Activated T-helper 17 cell treated with anti-CD3 and anti-CD28 coated beads, Interleukin-2, amount 50 U/mL, for 72 hours (primary cell): Measurements from ENCODE around the gene ISOC2. TPM values are rescaled to one million over a fixed set of nuclear protein-coding genes. Genes with fewer than 3 reads are reported as not detected.
A peak's percentile ranks its signal among the peaks of the same experiment; 100 is the strongest.

Source experiments
- ATAC-seq: fragments of 150-1000 bp; cut with Tn5 transposase; replicated peaks from 2 replicates; pipeline ENCODE4 v1.10.0; 2021; ENCODE audit warnings: mild to moderate bottlenecking, moderate library complexity
- H3K27ac Mint-ChIP-seq: one replicate; pipeline ENCODE4 v1.8.0; 2022; ENCODE audit warnings: mixed read lengths
- H3K27me3 Mint-ChIP-seq: one replicate; pipeline ENCODE4 v1.8.0; 2022; ENCODE audit warnings: mixed read lengths
- H3K36me3 Mint-ChIP-seq: one replicate; pipeline ENCODE4 v1.8.0; 2022; ENCODE audit warnings: low read depth, mild to moderate bottlenecking, mixed read lengths
- H3K4me1 Mint-ChIP-seq: one replicate; pipeline ENCODE4 v1.8.0; 2022; ENCODE audit warnings: mixed read lengths
- H3K4me3 Mint-ChIP-seq: one replicate; pipeline ENCODE4 v1.8.0; 2022; ENCODE audit warnings: mild to moderate bottlenecking, mixed read lengths
- H3K9me3 Mint-ChIP-seq: one replicate; pipeline ENCODE4 v1.8.0; 2022; ENCODE audit warnings: mixed read lengths
- total RNA-seq, 2 donors: library from RNA; stranded (reverse); gene quantifications; one replicate each; pipeline ENCODE4 v1.2.3, GENCODE V29; 2022

The ISOC2 gene
- total RNA-seq, 2 donors from 2014 or later = 21.2 to 39.5 TPM

DNA sequence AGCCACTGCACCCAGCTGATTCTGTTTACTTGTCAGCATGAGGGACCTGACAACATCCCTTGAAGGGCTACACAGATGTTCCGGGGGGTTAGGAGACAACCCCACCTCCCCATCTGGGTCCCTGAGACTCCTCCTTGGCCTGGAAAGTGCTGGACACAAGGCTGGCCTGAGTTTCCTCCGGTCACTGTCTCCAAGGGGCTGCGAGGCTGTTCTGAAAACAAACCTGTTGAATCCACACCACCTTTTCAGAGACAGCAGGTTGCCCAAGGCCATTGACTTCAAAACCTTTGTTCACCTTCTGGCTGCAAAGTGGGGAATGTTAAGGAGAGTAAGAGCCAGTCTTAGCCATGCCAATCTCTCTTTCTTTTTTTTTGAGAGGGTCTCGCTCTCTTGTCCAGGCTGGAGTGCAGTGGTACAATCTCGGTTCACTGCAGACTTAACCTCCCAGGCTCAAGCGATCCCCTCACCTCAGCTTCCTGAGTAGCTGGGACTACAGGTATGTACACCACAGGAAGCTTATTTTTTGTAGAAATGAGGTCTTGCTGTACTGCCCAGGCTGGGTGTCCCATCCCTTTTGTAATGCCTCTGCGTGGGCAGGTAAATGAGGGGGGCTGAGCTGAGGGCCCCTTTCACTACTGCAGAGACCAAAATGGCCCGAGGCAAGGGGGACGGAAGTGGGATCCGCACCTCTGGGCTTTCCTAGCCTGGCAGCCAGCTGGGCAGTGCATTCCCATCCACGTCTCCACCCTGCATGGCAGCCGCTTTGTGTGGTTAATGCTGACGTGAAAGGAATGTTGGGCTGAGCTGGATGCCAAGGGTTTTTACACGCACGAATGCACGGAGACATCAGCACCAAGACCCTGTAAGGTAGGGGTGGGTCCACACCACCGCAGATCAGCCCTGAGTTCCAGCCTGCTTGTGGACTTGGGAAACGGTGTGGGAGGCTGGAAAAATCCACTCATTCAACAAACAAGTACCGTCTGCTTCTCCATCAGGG is 13.1 kb upstream of the ISOC2 start:
- H3K4me3 Mint-ChIP-seq = peak overlapping the region; percentile 87
- no peak for ATAC-seq
- H3K27ac Mint-ChIP-seq = no peak overlapping the region
- no peaks in the 10 kb centered on the region for H3K9me3 Mint-ChIP-seq
- H3K36me3 Mint-ChIP-seq = peaks cover 13% of the 10 kb centered on the region
- no peaks in the 10 kb centered on the region for H3K27me3 Mint-ChIP-seq
- peaks cover 19% of the 10 kb centered on the region for H3K4me1 Mint-ChIP-seq

DNA sequence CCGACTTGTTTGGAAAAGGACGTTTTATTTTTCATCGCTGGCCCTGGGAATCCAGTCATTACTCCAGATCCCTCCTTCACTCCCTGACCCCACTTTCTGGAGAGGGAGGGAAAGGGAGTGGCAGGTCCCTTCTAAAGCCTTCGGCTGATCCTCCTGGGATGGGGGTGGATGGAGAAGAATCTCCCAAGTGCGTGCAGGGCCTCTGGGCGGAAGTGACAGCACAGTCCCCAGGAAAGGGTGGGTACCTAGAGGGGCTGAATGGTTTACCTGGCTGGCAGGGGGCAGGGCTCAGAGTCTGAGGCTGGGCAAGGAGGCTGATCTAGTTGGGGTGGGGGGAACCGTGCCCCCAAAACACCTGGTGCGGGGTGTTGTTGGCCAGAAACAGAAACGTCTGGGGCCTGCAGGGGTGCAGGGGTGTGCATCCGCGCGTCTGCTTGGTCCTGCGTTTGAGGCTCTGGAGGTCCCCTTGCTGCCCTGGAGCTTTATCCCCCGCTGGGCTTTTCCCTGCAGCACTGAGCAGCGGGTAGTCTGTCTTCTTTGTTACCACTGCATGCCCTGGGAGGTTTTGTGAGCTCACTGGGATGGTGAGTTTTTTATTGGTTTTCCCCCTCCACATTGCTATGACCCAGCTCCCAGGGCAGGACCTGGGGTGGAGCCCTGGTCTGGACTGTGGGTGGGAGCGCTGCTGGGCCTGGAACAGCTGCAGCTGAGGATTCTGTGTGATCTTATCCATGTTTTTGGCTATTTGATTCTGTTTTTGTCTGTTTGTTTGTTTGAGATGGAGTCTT is 12.0 kb upstream of the ISOC2 start:
- Mint-ChIP-seq H3K9me3 (no peaks in the 10 kb centered on the region), H3K4me3 (no peak overlapping the region), H3K36me3 (peaks cover 2% of the 10 kb centered on the region), H3K4me1 (peaks cover 8% of the 10 kb centered on the region), H3K27me3 (no peaks in the 10 kb centered on the region), H3K27ac (no peak overlapping the region)
- no peak for ATAC-seq

- no peaks in the 10 kb centered on the region for H3K27me3 Mint-ChIP-seq
- no peaks in the 10 kb centered on the region for H3K4me1 Mint-ChIP-seq
- H3K36me3 Mint-ChIP-seq = no peaks in the 10 kb centered on the region
- no peak overlapping the region for H3K27ac Mint-ChIP-seq
- no peak overlapping the region for H3K4me3 Mint-ChIP-seq
- no peaks in the 10 kb centered on the region for H3K9me3 Mint-ChIP-seq
- no peak for ATAC-seq
These were observed 11.0 kb upstream of the ISOC2 start for GRCh38 chr19:55472463-55472862.

DNA sequence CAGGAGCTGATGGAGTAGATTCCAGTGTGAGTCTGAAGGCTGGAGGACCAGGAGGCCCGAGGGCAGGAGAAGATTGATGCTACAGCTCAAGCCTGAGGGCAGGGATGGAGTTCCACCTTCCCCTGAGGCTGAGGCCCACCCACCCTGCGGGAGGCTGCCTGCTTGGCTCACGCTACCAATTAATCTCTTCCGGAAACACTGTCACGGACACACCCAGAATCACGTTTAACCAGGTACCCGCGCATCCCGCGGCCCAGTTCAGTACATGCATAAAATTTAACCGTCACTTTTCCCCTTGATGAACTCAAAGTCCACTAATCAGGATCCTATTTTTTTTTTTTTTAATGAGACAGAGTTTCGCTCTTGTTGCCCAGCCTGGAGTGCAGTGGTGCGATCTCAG is 9.8 kb upstream of the ISOC2 start:
- H3K27ac Mint-ChIP-seq = no peak overlapping the region
- no peaks in the 10 kb centered on the region for H3K4me1 Mint-ChIP-seq
- no peak for ATAC-seq
- no peaks in the 10 kb centered on the region for H3K9me3 Mint-ChIP-seq
- H3K4me3 Mint-ChIP-seq = no peak overlapping the region
- H3K36me3 Mint-ChIP-seq = no peaks in the 10 kb centered on the region
- H3K27me3 Mint-ChIP-seq = no peaks in the 10 kb centered on the region

- no peaks in the 10 kb centered on the region for H3K27me3 Mint-ChIP-seq
- H3K4me3 Mint-ChIP-seq = no peak overlapping the region
- H3K9me3 Mint-ChIP-seq = no peaks in the 10 kb centered on the region
- peak; percentile 18 for ATAC-seq
- no peaks in the 10 kb centered on the region for H3K4me1 Mint-ChIP-seq
- H3K27ac Mint-ChIP-seq = no peak overlapping the region
- no peaks in the 10 kb centered on the region for H3K36me3 Mint-ChIP-seq
These were observed 6.6 kb upstream of the ISOC2 start for GRCh38 chr19:55468054-55468393.

- H3K9me3 Mint-ChIP-seq = no peaks in the 10 kb centered on the region
- no peak overlapping the region for H3K27ac Mint-ChIP-seq
- H3K36me3 Mint-ChIP-seq = no peaks in the 10 kb centered on the region
- H3K27me3 Mint-ChIP-seq = no peaks in the 10 kb centered on the region
- H3K4me1 Mint-ChIP-seq = no peaks in the 10 kb centered on the region
- peak; percentile 99 for ATAC-seq
- no peak overlapping the region for H3K4me3 Mint-ChIP-seq
These were observed 6.0 kb upstream of the ISOC2 start for GRCh38 chr19:55467236-55468053.

- no peaks in the 10 kb centered on the region for H3K36me3 Mint-ChIP-seq
- no peak for ATAC-seq
- H3K27me3 Mint-ChIP-seq = no peaks in the 10 kb centered on the region
- no peaks in the 10 kb centered on the region for H3K4me1 Mint-ChIP-seq
- H3K9me3 Mint-ChIP-seq = no peaks in the 10 kb centered on the region
- no peak overlapping the region for H3K4me3 Mint-ChIP-seq
- H3K27ac Mint-ChIP-seq = no peak overlapping the region
These were observed 4.8 kb upstream of the ISOC2 start for GRCh38 chr19:55466241-55466614.

DNA sequence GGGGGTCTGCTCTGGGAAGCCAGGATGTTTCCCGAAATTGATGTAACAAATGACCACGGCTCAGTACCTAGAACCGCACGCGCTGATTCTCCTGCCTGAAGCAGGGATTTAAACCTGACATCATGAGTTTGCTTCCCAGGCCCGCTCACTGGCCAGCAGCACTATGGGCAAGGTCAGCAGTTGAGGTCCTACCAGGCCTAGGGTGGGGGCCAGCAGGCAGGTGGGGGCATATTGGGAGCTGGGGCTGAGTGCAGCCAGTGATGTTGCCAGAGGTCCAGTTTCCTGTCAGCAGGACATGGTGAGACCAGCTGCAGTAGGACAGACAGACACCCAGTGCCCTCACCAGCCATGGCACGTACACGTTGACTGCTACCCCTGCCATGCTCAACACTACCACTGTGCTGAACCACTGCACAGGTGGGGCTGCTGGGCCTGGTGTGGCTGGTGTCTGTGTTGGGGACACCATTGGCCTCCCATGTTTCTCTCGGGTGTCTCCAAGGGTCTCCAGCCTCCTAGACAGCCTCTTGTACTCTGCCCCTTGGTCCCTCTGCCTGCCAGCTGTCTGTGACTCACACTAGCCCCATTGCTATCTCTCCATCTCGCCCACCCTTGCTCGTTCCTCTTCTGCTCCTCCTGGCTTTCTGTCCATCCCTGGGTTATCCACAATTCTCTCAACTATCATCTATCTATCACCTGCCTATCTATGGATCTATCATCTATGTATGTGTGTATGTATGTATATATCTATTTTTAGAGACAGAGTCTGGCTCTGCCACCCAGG is 4.2 kb upstream of the ISOC2 start:
- Mint-ChIP-seq H3K4me3 (no peak overlapping the region), H3K27ac (no peak overlapping the region), H3K9me3 (no peaks in the 10 kb centered on the region), H3K4me1 (peaks cover 3% of the 10 kb centered on the region), H3K27me3 (no peaks in the 10 kb centered on the region), H3K36me3 (no peaks in the 10 kb centered on the region)
- no peak for ATAC-seq

- no peak within 1 kb of the TSS for H3K4me3 Mint-ChIP-seq
- H3K36me3 Mint-ChIP-seq = no peaks in the 10 kb centered on the region
- ATAC-seq = no peak
- H3K9me3 Mint-ChIP-seq = no peaks in the 10 kb centered on the region
- no peak within 1 kb of the TSS for H3K27ac Mint-ChIP-seq
- no peaks in the 10 kb centered on the region for H3K27me3 Mint-ChIP-seq
- peaks cover 10% of the 10 kb centered on the region for H3K4me1 Mint-ChIP-seq
These were observed 3.2 kb upstream of the ISOC2 start, which contains the start of gene C19orf85 for GRCh38 chr19:55464662-55465054. Gene C19orf85, minus strand, starts transcription at chr19:55464751. Its CDS starts 197 bp downstream, at chr19:55464554.

DNA sequence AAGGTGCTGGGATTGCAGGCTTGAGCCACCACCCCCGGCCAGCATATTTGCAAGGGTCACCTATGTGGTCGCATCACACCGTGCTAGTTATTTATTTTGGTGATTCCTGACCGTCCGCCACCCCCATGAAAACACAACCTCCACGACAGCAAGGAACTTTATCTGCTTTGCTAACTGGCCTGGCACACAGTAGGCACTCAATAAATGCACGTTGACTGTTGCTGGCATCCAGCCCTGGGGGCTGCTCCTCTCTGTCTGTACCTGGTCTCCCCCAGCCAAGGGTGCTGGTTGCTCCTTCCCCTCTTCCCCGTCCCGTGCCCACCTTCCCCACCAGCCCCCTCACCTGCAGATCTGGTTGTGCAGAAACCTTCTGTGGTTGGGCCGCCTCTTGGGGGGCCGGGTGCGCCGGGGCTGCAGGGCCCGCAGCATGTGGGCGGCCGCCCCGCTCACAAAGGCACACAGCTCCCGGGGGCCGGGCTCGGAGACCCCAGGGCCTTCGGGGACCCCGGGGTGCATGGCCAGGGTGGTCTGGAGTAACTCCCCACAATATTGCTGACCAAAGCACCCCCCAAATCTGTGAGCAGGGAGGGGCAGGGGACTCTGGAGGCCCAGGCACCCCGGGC is 2.7 kb upstream of the ISOC2 start:
- Mint-ChIP-seq H3K9me3 (no peaks in the 10 kb centered on the region), H3K27ac (no peak overlapping the region)

DNA sequence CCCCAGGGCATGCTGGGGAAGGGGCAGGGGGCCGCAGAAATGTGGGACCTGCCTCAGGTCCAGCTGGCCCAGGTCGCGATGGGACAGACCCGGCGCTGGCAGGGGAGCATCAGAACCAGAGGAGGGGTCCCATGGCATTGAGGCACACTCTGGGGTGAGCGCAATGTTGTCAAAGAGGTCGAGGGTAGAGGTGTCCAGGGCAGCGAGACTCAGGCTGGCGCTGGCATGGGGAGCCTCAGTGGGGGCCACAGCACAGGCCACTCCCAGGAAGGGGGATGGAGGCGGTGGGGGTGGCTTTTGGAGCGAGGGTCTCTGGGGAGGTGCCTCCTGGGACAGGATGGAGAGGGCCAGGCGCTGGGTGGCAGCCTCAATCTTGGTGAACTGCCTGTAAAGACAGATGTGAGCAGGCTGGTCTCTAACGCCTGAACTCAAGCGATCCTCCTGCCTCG is 2.2 kb upstream of the ISOC2 start:
- no peak overlapping the region for H3K27ac Mint-ChIP-seq
- H3K4me1 Mint-ChIP-seq = peaks cover 10% of the 10 kb centered on the region
- no peaks in the 10 kb centered on the region for H3K27me3 Mint-ChIP-seq
- ATAC-seq = no peak
- H3K4me3 Mint-ChIP-seq = no peak overlapping the region
- H3K36me3 Mint-ChIP-seq = no peaks in the 10 kb centered on the region
- no peaks in the 10 kb centered on the region for H3K9me3 Mint-ChIP-seq

More for the DNA sequence above, 2.7 kb upstream of the ISOC2 start:
- Mint-ChIP-seq H3K4me1 (peaks cover 10% of the 10 kb centered on the region), H3K36me3 (no peaks in the 10 kb centered on the region), H3K4me3 (no peak overlapping the region), H3K27me3 (no peaks in the 10 kb centered on the region)
- ATAC-seq = no peak

DNA sequence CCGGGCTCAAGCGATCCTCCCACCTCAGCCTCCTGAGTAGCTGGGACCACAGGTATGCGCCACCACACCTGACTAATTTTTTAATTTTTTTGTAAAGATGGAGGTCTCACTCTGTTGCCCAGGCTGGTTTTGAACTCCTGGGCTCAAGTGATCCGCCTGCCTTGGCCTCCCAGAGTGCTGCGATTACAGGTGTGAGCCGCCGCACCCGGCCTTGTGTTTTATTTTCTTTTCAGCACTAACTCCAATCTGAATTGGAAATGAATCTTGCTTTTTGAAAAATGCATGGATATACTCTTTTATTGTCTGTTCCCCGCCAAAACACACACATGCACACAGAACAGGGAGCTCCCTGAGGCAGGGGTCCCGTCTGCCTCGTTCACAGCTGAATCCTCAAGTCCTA is 1.3 kb upstream of the ISOC2 start:
- Mint-ChIP-seq H3K27me3 (no peaks in the 10 kb centered on the region), H3K36me3 (no peaks in the 10 kb centered on the region), H3K4me3 (peak overlapping the region; percentile 88), H3K27ac (no peak overlapping the region), H3K4me1 (peaks cover 10% of the 10 kb centered on the region), H3K9me3 (no peaks in the 10 kb centered on the region)
- ATAC-seq = no peak

GRCh38 chr19:55461974-55462626 is 658 bp upstream of the ISOC2 start:
- no peaks in the 10 kb centered on the region for H3K9me3 Mint-ChIP-seq
- ATAC-seq = no peak
- H3K4me1 Mint-ChIP-seq = peaks cover 10% of the 10 kb centered on the region
- peak overlapping the region; percentile 83 for H3K27ac Mint-ChIP-seq
- no peaks in the 10 kb centered on the region for H3K36me3 Mint-ChIP-seq
- H3K4me3 Mint-ChIP-seq = peak overlapping the region; percentile 88
- H3K27me3 Mint-ChIP-seq = no peaks in the 10 kb centered on the region
